GM12892 (cell line): ENCODE measurements around the gene CDS1.

ENCODE experiments used
- POLR2A ChIP-seq: IDR thresholded peaks from 2 replicates; pipeline ENCODE4 v1.6.1; 2011; ENCODE audit warnings: low read depth, low read length, control low read depth
- POLR2AphosphoS5 ChIP-seq: IDR thresholded peaks from 2 replicates; pipeline ENCODE4 v1.6.1; 2011; ENCODE audit warnings: low read depth, low read length, control low read depth

GRCh38 chr4:84684361-84684760, 101.4 kb downstream of the CDS1 start:
- no peak for TF ChIP-seq POLR2AphosphoS5
- no peak for TF ChIP-seq POLR2A
